ENCODE data around the gene OPCML.

OPCML gene

DNA sequence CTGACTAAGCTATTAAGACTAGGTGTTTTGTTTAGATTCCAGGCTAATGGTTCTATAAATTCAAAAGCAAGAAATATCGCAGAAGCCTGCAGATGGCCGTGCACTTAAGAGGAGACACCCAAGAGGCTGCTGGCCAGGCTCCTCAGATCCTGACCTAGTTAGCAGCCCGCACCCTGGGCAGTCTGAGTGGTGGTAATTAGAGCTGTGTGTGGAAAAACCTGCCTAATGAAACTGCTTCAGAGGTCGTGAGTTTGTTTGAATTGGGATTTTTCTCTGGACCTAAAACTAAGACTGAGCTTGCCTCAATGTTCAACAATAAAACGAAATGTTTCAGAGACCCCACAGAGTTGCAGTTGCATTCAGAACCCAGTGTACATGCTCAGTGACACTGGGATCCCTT lies 627.7 kb downstream of the OPCML start:
- TF ChIP-seq CTCF (IDR thresholded peaks at IDR 0.05; ENCODE audit: borderline replicate concordance, insufficient read depth, low read depth, low read length), result no peak
- no peak overlapping the region for H3K4me3 ChIP-seq (ENCODE audit: low read depth, low read length)

- no peak overlapping the region for H3K4me3 ChIP-seq (ENCODE audit: low read depth, low read length)
- TF ChIP-seq CTCF (IDR thresholded peaks at IDR 0.05; ENCODE audit: borderline replicate concordance, insufficient read depth, low read depth, low read length), result no peak
Observed at GRCh38 chr11:132904091-132904490, 628.2 kb downstream of the OPCML start.

GRCh38 chr11:132901638-132902471 lies 630.4 kb downstream of the OPCML start:
- H3K4me3 ChIP-seq (ENCODE audit: low read depth, low read length), result no peak overlapping the region
- no peak for TF ChIP-seq CTCF (IDR thresholded peaks at IDR 0.05; ENCODE audit: borderline replicate concordance, insufficient read depth, low read depth, low read length)

- no peak overlapping the region for H3K4me3 ChIP-seq (ENCODE audit: low read depth, low read length)
- no peak for TF ChIP-seq CTCF (IDR thresholded peaks at IDR 0.05; ENCODE audit: borderline replicate concordance, insufficient read depth, low read depth, low read length)
Observed at GRCh38 chr11:132898676-132899075, 633.6 kb downstream of the OPCML start.

GRCh38 chr11:132898021-132898420 lies 634.3 kb downstream of the OPCML start:
- TF ChIP-seq CTCF (IDR thresholded peaks at IDR 0.05; ENCODE audit: borderline replicate concordance, insufficient read depth, low read depth, low read length), result no peak

GRCh38 chr11:132895340-132895739 lies 637.0 kb downstream of the OPCML start:
- H3K4me3 ChIP-seq (ENCODE audit: low read depth, low read length), result no peak overlapping the region
- TF ChIP-seq CTCF (IDR thresholded peaks at IDR 0.05; ENCODE audit: borderline replicate concordance, insufficient read depth, low read depth, low read length), result no peak

More at GRCh38 chr11:132898021-132898420, 634.3 kb downstream of the OPCML start:
- H3K4me3 ChIP-seq (ENCODE audit: low read depth, low read length), result no peak overlapping the region

- TF ChIP-seq CTCF (IDR thresholded peaks at IDR 0.05; ENCODE audit: borderline replicate concordance, insufficient read depth, low read depth, low read length), result no peak
- no peak overlapping the region for H3K4me3 ChIP-seq (ENCODE audit: low read depth, low read length)
Observed at GRCh38 chr11:132894606-132895005, 637.7 kb downstream of the OPCML start.
